Kidney (tissue), 14 donors: ENCODE data around the gene MARCKSL1. TPM values are rescaled to one million over a fixed set of nuclear protein-coding genes. Genes with fewer than 3 reads are reported as not detected.

Experiments used
- DNase-seq, 5 donors: peaks; one replicate each; pipeline ENCODE4 v3.0.0-alpha.2; 2013 to 2020
- FAIRE-seq: peaks from 2 replicates; lab custom pipeline; 2012; peaks lifted over from hg19 to GRCh38; lab: Jason Lieb, UNC
- H3K27ac ChIP-seq, 2 donors: one replicate each; pipeline ENCODE4 v1.7.0; 2013; ENCODE audit warnings: low read depth in 2 of 2, low read length in 2 of 2, inconsistent platforms in 1 of 2
- H3K27me3 ChIP-seq: one replicate; pipeline ENCODE4 v1.7.1; 2013; ENCODE audit warnings: low read length, inconsistent platforms; ENCODE audit not compliant: control insufficient read depth, insufficient read depth
- H3K36me3 ChIP-seq, 3 donors: one replicate each; pipeline versions ENCODE4 v1.7.0 to v1.7.1; 2013; ENCODE audit warnings: low read length in 3 of 3, control low read depth in 1 of 3, inconsistent platforms in 1 of 3; ENCODE audit not compliant: insufficient read depth in 3 of 3, control insufficient read depth in 2 of 3
- H3K4me1 ChIP-seq, 3 donors: one replicate each; pipeline versions ENCODE4 v1.7.0 to v1.7.1; 2013; ENCODE audit warnings: low read length in 3 of 3, inconsistent platforms in 1 of 3, low read depth in 1 of 3; ENCODE audit not compliant: control insufficient read depth in 2 of 3, insufficient read depth in 2 of 3
- H3K4me3 ChIP-seq, 3 donors: one replicate each; pipeline versions ENCODE4 v1.7.0 to v1.8.1; 2013; ENCODE audit warnings: low read length in 3 of 3, control low read depth in 1 of 3, inconsistent platforms in 1 of 3
- H3K9ac ChIP-seq, 3 donors: one replicate each; pipeline versions ENCODE4 v1.7.0 to v1.7.1; 2013; ENCODE audit warnings: low read length in 3 of 3, control low read depth in 1 of 3, inconsistent platforms in 1 of 3
- H3K9me3 ChIP-seq, 3 donors: one replicate each; pipeline versions ENCODE4 v1.7.0 to v1.7.1; 2013; ENCODE audit warnings: low read length in 3 of 3, control low read depth in 1 of 3, inconsistent platforms in 1 of 3; ENCODE audit not compliant: control insufficient read depth in 2 of 3, insufficient read depth in 1 of 3
- intact Hi-C: fragments of 100-400 bp; cut with DNase I; formaldehyde crosslinking; loops from one replicate; pipeline ENCODE4 v1.11.1; 2022
- polyA plus RNA-seq: library from polyadenylated mRNA; stranded (reverse); fragments of 350-450 nt; fragmentation: Illumina TruSeq; extraction: RNeasy Lipid Tissue Mini Kit (QIAGEN cat#74804); gene quantifications from one replicate; pipeline ENCODE4 v1.2.3, GENCODE V29; 2014; ENCODE audit warnings: low read depth, low replicate concordance; ENCODE audit not compliant: insufficient read depth
- total RNA-seq: library from RNA; stranded (reverse); fragmentation: NEBNext Ultra II Directional; extraction: Animal tissue kit (Norgen Biotek cat#: 25700); gene quantifications from one replicate; pipeline ENCODE4 v1.2.1, GENCODE V29; 2021
- TF ChIP-seq, protein P1 (sequence below): IDR thresholded peaks from 3 replicates; pipeline ENCODE4 v1.5.1; 2012; ENCODE audit warnings: mild to moderate bottlenecking, moderate library complexity, borderline replicate concordance; ENCODE audit not compliant: insufficient read depth; ENCODE audit errors: extremely low read depth
- donor health status: control.
- donor health status: control.
- donor health status: control.
- donor health status: control.
- donor health status: control.
- donor health status: DM: yes; HTN: yes; CAD: no.
- donor health status: Normal renal cell carcinoma (clear cell type).

Gene MARCKSL1
- total and polyA plus RNA-seq, 2 donors from 2014 or later = 29.8 to 58.6 TPM

DNA sequence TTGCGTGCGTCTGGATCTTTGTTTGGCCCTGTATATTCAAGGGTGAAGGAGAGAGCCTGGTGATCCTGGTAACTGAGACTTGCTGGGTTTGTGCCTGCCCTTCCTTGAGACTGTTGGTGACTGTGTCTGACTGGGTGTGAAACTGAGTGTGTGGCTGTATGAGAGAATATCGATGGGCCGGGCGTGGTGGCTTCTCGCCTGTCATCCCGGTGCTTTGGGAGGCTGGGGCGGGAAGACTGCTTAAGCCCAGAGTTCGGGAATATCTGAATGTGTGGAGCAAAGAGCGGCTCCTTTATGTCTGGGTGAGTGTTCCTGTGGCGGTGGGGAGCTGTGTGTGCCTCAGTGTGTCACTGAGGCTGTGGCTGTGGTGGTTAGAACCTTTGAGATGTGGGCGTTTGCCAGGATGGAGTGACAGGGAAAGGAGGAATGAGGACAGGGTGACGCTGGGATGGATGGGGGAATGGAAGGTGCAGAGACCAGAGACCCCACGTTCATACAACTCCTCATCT lies 2.7 kb upstream of the MARCKSL1 start:
- Histone ChIP-seq H3K27me3 (no peaks in the 10 kb centered on the region), H3K9me3 (no peaks in the 10 kb centered on the region), H3K27ac (no peak overlapping the region), H3K9ac (no peak overlapping the region), H3K4me1 (peaks cover 0 to 12% (median 0%) of the 10 kb centered on the region in 3 donors), H3K36me3 (no peaks in the 10 kb centered on the region), H3K4me3 (no peak overlapping the region)
- intact Hi-C loops = no loop called here
- TF ChIP-seq, protein P1, sequence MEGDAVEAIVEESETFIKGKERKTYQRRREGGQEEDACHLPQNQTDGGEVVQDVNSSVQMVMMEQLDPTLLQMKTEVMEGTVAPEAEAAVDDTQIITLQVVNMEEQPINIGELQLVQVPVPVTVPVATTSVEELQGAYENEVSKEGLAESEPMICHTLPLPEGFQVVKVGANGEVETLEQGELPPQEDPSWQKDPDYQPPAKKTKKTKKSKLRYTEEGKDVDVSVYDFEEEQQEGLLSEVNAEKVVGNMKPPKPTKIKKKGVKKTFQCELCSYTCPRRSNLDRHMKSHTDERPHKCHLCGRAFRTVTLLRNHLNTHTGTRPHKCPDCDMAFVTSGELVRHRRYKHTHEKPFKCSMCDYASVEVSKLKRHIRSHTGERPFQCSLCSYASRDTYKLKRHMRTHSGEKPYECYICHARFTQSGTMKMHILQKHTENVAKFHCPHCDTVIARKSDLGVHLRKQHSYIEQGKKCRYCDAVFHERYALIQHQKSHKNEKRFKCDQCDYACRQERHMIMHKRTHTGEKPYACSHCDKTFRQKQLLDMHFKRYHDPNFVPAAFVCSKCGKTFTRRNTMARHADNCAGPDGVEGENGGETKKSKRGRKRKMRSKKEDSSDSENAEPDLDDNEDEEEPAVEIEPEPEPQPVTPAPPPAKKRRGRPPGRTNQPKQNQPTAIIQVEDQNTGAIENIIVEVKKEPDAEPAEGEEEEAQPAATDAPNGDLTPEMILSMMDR = no peak
- no peak for FAIRE-seq
- DNase-seq = no peak

DNA sequence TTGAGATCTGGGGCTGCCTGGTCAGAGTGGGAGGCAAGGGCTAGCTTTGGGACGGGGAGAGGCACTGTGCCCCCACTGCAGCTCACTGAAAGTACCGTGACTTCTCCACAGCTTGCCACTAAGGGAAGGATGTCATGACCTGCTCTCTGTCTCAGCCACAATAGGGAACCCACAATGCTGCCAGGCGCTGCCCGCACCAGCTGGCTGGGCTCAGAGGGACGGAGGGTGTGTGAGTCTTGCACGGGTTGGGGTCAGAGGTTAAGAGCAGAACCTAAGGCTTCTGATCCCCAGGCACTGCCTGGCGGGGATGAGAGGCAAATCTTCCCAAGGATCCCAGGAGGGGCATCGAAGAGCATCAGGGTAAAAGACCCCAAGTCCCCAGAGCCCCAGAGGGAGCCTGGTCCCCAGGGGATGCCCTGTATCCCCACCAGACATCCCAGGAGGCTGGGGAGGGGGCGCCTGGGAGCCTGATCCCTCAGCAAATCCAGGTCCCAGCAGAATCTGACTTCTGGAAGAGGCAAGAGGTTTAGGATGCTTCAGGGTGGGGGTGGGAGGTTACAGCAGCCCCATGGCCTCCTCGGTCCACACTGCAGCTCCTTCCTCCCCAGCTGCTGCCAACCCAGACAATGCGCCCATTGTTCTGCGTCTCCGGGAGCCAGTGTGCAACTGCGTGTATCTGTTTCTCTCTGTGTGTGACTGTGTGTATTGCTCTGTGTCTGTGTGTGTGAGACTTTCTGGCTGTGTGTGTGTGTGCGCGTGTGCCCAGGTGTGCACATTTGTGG lies 2.0 kb upstream of the MARCKSL1 start:
- Histone ChIP-seq H3K27ac (no peak overlapping the region), H3K36me3 (no peaks in the 10 kb centered on the region), H3K9me3 (no peaks in the 10 kb centered on the region), H3K4me1 (peaks cover 0 to 12% (median 0%) of the 10 kb centered on the region in 3 donors), H3K27me3 (no peaks in the 10 kb centered on the region), H3K4me3 (no peak overlapping the region), H3K9ac (no peak overlapping the region)
- intact Hi-C loops = no loop called here
- DNase-seq (no peak), FAIRE-seq (no peak)
- TF ChIP-seq, protein P1 = no peak

DNA sequence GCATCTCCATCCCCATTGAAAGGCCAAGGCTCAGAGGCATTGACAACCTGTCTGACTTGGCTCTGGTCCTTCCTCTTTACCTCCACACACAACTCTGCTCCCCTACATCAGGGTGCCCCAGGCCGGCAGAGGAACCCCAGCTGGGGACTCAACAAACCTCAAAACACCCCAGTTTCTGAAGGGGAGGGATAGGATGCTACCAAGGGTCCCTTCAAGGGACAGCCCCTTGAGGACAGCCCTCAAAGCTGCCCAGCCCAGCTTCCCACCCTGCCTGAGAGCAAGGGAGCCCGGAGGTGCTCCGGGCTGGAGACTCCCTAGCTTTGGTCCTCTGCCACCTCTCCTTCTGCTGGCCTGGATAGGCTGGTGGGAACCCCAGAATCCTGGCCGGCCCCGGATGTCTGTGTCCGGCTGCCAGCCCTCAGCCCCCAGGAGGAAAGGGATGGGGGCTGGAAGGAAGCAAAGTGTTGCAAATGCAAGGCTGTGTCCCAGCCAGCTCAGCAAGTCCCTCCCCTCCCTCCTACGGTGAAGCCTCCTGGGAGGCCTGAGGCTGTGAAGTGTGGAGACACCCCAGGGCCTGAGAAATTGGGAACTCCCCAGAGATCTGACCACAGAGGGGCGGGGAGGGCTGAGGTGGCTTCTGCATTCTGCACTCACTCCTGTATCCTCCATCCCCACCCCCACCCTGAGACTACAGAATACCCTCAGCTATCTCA lies 1.1 kb upstream of the MARCKSL1 start:
- no peak for FAIRE-seq
- no peaks in the 10 kb centered on the region for H3K27me3 ChIP-seq
- H3K27ac ChIP-seq = no peak overlapping the region
- H3K9me3 ChIP-seq = no peaks in the 10 kb centered on the region
- TF ChIP-seq, protein P1 = no peak
- no peak overlapping the region for H3K4me3 ChIP-seq
- H3K9ac ChIP-seq = no peak overlapping the region
- intact Hi-C loops = no loop called here
- peaks cover 0 to 5% (median 2%) of the 10 kb centered on the region in 3 donors for H3K36me3 ChIP-seq
- H3K4me1 ChIP-seq = peaks cover 0 to 12% (median 0%) of the 10 kb centered on the region in 3 donors
- DNase-seq = peak in 1 of 5 donors; percentile 60
